ENCODE results near the gene NCOA7. TPM values are rescaled to one million over a fixed set of nuclear protein-coding genes. Genes with fewer than 3 reads are reported as not detected.

NCOA7 gene
- total and polyA plus RNA-seq, 9 of the 15 experiments (the other 6 are each of a cell fraction or from before 2014, with no cell fraction given) = 5.8 to 14.6 (median 9.3) TPM

DNA sequence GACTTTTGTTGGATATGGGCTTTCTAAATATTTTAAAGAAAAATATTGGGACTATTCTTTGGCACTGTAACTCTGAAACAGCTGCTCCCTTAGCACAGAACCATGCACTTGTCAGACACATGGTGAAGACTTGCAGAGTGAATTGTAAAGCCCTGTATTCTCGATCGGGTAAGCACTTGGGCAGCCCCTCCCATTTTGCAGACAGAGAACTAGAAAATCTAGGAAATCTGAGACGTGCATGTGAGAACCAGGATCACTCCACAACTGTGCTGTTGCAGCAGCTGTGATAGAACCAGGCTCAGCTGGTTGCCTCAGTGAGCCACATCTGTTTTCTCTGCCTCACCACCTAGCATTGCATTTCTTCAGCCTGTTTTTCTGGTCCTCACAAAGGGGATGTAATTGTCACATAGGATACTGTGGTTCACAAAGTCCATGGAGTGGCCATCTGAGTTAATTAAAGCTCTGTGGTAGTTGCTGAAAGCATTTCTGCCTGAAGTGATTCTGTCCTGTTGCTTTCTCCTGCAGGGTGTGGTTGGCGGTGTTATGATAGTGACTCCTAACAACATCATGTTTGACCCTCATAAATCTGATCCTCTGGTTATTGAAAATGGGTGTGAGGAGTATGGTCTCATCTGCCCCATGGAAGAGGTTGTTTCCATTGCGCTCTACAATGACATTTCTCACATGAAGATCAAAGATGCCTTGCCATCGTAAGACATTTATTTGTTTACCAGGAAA is 94.0 kb downstream of the NCOA7 start:
- FAIRE-seq (no peak), ATAC-seq (no peak), DNase-seq (ENCODE audit: extremely low read depth in 1 of 4, low spot score in 3 of 4) (no peak)
- H3K79me2 ChIP-seq (ENCODE audit: control insufficient read depth, insufficient read depth, low read length) = no peaks in the 10 kb centered on the region
- H3K27ac ChIP-seq (ENCODE audit: extremely low read depth, low read depth, low read length) = no peak overlapping the region
- BruUV-seq (replicated peaks) = no TSS peak
- 53% methylated on average over 6 of the region's 6 CpGs for WGBS (ENCODE audit: insufficient coverage, low coverage, missing lambda C conversion rate)
- H3K4me1 ChIP-seq (replicated peaks in 1 of 2; ENCODE audit: control insufficient read depth in 2 of 2, insufficient read depth in 2 of 2, low read length in 2 of 2) = peaks cover 0 to 2% of the 10 kb centered on the region in 2 experiments; a peak in 2 of 5 replicates
- no peak overlapping the region for H3K4me2 ChIP-seq (ENCODE audit: insufficient read depth, low read length)
- peaks cover 33% of the 10 kb centered on the region for H3K36me3 ChIP-seq (ENCODE audit: control insufficient read depth, insufficient read depth, low read length)
- no peaks in the 10 kb centered on the region for H3K27me3 ChIP-seq (ENCODE audit: control insufficient read depth in 2 of 2, insufficient read depth in 2 of 2, low read length in 2 of 2)
- H4K20me1 ChIP-seq (replicated peaks; ENCODE audit: control insufficient read depth, insufficient read depth, low read length) = no peaks in the 10 kb centered on the region
- intact Hi-C loops (cut with micrococcal nuclease) = no loop called here
- TF ChIP-seq NFE2L1 (tag; IDR thresholded peaks at IDR 0.05; ENCODE audit: borderline replicate concordance, low read depth) (no peak), CHD2 (IDR thresholded peaks at IDR 0.05; ENCODE audit: low read depth, low read length) (no peak), KDM5B (IDR thresholded peaks at IDR 0.05; ENCODE audit: insufficient replicate concordance, low read depth, low read length) (no peak), ILF3 (IDR thresholded peaks at IDR 0.05; ENCODE audit: borderline replicate concordance) (no peak), SP1 (CRISPR knock-in tag; IDR thresholded peaks at IDR 0.05) (no peak), MCM7 (IDR thresholded peaks at IDR 0.05) (no peak)
- TF ChIP-seq, protein P1, sequence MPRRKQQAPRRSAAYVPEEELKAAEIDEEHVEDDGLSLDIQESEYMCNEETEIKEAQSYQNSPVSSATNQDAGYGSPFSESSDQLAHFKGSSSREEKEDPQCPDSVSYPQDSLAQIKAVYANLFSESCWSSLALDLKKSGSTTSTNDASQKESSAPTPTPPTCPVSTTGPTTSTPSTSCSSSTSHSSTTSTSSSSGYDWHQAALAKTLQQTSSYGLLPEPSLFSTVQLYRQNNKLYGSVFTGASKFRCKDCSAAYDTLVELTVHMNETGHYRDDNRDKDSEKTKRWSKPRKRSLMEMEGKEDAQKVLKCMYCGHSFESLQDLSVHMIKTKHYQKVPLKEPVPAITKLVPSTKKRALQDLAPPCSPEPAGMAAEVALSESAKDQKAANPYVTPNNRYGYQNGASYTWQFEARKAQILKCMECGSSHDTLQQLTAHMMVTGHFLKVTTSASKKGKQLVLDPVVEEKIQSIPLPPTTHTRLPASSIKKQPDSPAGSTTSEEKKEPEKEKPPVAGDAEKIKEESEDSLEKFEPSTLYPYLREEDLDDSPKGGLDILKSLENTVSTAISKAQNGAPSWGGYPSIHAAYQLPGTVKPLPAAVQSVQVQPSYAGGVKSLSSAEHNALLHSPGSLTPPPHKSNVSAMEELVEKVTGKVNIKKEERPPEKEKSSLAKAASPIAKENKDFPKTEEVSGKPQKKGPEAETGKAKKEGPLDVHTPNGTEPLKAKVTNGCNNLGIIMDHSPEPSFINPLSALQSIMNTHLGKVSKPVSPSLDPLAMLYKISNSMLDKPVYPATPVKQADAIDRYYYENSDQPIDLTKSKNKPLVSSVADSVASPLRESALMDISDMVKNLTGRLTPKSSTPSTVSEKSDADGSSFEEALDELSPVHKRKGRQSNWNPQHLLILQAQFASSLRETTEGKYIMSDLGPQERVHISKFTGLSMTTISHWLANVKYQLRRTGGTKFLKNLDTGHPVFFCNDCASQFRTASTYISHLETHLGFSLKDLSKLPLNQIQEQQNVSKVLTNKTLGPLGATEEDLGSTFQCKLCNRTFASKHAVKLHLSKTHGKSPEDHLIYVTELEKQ (CRISPR knock-in tag; IDR thresholded peaks at IDR 0.05) = no peak
- no peaks in the 10 kb centered on the region for H3K9me3 ChIP-seq (replicated peaks; ENCODE audit: control insufficient read depth, insufficient read depth, low read depth, low read length)
- H3K4me3 ChIP-seq = no peak overlapping the region
- no peaks in the 10 kb centered on the region for H3K9me1 ChIP-seq (ENCODE audit: control insufficient read depth, insufficient read depth, low read length)
- no peak overlapping the region for H3K9ac ChIP-seq (ENCODE audit: insufficient read depth in 1 of 2, low read depth in 2 of 2, low read length in 2 of 2)
- ChIA-PET CTCF (ENCODE audit: low intra/inter-chr PET ratio) (interaction anchor here (0.6 kb wide), 1 partner anchor 563 kb away, joined by 4 read pairs; no protein-coding TSS in a partner anchor), POLR2A (interaction anchor here (0.9 to 2.7 kb wide), 4 partner anchors 12 to 94 kb away, joined by 3 to 8 read pairs (median 4); partner anchors contain the start of gene NCOA7)
- in situ Hi-C loops (cut with MboI) = no loop called here
- no peak overlapping the region for H2AFZ ChIP-seq (ENCODE audit: low read depth, low read length)
